HEK293 (cell line): ENCODE measurements around the gene SORD.
"Not testable (repeated sequence)": the region's sequence is repeated elsewhere in the genome, so short reads cannot be mapped to it uniquely, and the experiment has no call there.

Experiments
- CTCF ChIA-PET: fragments of 350-600 bp; formaldehyde crosslinking; extraction: SDS; loops from one replicate; lab custom pipeline; 2021; ENCODE audit warnings: antibody characterized with exemption; lab: Yijun Ruan, JAX
- POLR2A ChIA-PET: fragments of 300-600 bp; formaldehyde crosslinking; extraction: SDS; loops from one replicate; lab custom pipeline; 2020; ENCODE audit warnings: antibody characterized with exemption, inconsistent platforms; lab: Yijun Ruan, JAX
- H3K27ac ChIP-seq: fragments of 200-500 bp; sonication (Bioruptor generic); 2 replicates; pipeline ENCODE4 v1.5.1; 2014; ENCODE audit warnings: low read depth, low read length, control low read depth, inconsistent platforms; ENCODE audit errors: extremely low read depth
- H3K36me3 ChIP-seq, 2 experiments: fragments of 200-500 bp in 1 of 2; sonication (Bioruptor generic) in 1 of 2; 1 replicate in 1 of 2; 2 replicates in 1 of 2; pipeline ENCODE4 v1.5.1; 2014 to 2017; ENCODE audit warnings: inconsistent platforms in 2 of 2, low read length in 2 of 2; ENCODE audit not compliant: control insufficient read depth in 2 of 2, insufficient read depth in 1 of 2
- H3K4me1 ChIP-seq: fragments of 200-500 bp; sonication (Bioruptor generic); 2 replicates; pipeline ENCODE4 v1.5.1; 2014; ENCODE audit warnings: mild to moderate bottlenecking, low read length, inconsistent platforms; ENCODE audit not compliant: control insufficient read depth, insufficient read depth
- H3K4me3 ChIP-seq: 2 replicates; pipeline ENCODE4 v1.5.1; 2011; ENCODE audit warnings: low read depth, mild to moderate bottlenecking, control low read depth, low read length, moderate library complexity
- H3K9me3 ChIP-seq: fragments of 200-500 bp; sonication (Bioruptor generic); 2 replicates; pipeline ENCODE4 v1.5.1; 2014; ENCODE audit warnings: low read depth, low read length, inconsistent platforms; ENCODE audit not compliant: control insufficient read depth, insufficient read depth
- FEZF1 ChIP-seq: fragments of 450-650 bp; formaldehyde crosslinking; IDR thresholded peaks from 2 replicates; pipeline ENCODE4 v1.5.1; 2016; ENCODE audit warnings: missing biosample characterization, missing genetic modification characterization
- OSR2 ChIP-seq: fragments of 450-650 bp; formaldehyde crosslinking; IDR thresholded peaks from 2 replicates; pipeline ENCODE4 v1.5.1; 2016; ENCODE audit warnings: missing biosample characterization, missing genetic modification characterization
- ZNF146 ChIP-seq: fragments of 450-650 bp; formaldehyde crosslinking; IDR thresholded peaks from 2 replicates; pipeline ENCODE4 v1.5.1; 2016; ENCODE audit warnings: missing biosample characterization, missing genetic modification characterization
- ZNF302 ChIP-seq: fragments of 450-650 bp; formaldehyde crosslinking; IDR thresholded peaks from 2 replicates; pipeline ENCODE4 v1.5.1; 2016; ENCODE audit warnings: missing biosample characterization, missing genetic modification characterization, low read depth
- ZNF423 ChIP-seq: fragments of 450-650 bp; formaldehyde crosslinking; IDR thresholded peaks from 2 replicates; pipeline ENCODE4 v1.5.1; 2016; ENCODE audit warnings: missing biosample characterization, missing genetic modification characterization

The SORD gene

DNA sequence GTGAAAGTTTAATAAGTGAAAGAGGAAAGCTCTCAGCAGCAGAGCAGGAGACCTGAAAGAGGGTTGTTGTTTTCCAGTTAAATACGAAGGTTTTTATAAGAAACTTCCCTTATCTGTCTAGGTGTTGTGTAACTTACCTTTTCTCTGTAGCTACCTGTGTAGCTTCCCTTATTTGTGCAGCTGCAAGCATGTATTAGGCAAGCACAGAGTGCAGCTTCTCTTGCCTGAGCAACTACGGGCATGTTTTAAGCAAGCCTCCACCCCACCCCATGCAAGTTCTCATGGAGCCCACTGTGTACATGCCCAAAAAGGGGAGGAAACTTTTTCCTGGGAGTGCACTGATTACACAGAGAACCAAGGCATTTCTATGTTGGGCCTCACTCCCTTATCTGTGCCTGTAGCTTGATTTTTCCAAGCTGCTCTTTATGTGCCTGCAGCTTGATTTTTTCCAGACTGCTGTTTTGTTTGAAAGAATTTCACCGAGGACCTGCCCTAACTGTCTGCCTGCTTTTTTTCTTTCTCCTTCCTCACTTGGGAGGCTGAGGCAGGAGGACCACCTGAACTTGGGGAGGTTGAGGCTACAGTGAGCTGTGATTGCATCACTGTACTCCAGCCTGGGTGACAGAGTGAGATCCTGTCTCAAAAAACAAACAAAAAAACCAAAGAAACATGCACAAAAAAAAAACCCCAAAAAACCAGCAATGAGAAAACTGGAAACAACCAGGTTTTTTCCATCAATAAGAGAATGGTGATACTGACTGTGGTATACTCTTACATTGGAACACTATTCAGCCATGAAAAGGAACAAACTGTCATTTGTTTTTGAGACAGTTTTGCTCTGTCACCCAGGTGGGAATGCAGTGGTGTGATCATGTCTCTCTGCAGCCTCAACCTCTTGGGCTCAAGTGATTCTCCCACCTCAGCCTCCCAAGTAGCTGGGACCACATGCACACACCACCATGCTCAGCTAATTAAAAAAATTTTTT is 36.0 kb downstream of the SORD start:
- peak; percentile 58 for TF ChIP-seq ZNF146 (tag by site-specific recombination)
- H3K27ac ChIP-seq, H3K36me3 ChIP-seq, H3K9me3 ChIP-seq, POLR2A ChIA-PET, CTCF ChIA-PET, H3K4me1 ChIP-seq, H3K4me3 ChIP-seq: not testable (repeated sequence)

DNA sequence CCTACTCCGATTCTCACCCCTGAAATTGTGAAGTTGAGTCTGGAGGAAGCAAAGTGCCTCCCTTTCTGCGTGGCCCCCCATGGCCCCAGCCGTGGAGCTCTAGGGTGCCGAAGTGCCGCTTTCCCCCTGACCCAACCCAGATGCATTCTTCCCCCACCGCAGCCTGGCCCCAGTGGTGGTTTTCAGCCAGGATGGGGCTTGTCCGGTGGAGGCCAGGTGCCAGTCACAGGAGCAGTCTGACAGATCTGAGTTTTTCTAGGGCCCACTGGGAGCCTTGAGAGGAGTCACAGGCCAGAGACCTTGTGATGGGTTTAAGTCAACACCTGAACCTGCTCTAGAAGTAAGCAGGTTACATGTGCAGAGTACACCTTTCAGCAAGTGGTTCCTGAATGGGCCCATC is 39.3 kb downstream of the SORD start:
- H3K9me3 ChIP-seq, CTCF ChIA-PET, H3K4me1 ChIP-seq, H3K4me3 ChIP-seq, POLR2A ChIA-PET, H3K36me3 ChIP-seq, H3K27ac ChIP-seq: not testable (repeated sequence)

DNA sequence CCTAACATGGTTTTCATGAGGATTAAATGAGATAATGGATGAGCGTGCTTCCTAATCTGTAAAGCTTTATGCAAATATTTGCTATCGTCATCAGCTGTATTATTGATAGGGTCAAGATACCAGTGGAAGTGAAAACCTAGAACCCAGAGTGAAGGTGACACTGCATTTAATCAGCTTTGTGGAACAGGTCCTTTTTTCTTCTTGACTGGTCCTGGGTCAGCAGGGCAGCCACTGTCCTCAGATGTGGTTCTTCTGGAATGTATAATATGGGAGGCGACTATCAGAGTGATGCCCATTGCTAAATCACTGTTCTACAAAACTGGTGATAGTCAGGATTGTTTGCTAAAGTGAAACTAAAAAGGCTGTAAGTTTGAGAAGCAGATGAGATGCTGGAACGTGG is 41.4 kb downstream of the SORD start:
- peaks cover 0 to 11% of the 10 kb centered on the region in 2 experiments; a peak in 1 of 3 replicates for H3K36me3 ChIP-seq
- no peaks in the 10 kb centered on the region for H3K9me3 ChIP-seq
- POLR2A ChIA-PET = no interaction called here
- CTCF ChIA-PET = interaction anchor here (1.3 kb wide), 1 partner anchor 54 kb away, joined by 5 read pairs; no protein-coding TSS in a partner anchor
- no peaks in the 10 kb centered on the region for H3K4me1 ChIP-seq
- TF ChIP-seq ZNF423 (tag by site-specific recombination) = no peak
- no peak for TF ChIP-seq ZNF302
- no peak overlapping the region for H3K27ac ChIP-seq
- H3K4me3 ChIP-seq = no peak overlapping the region

DNA sequence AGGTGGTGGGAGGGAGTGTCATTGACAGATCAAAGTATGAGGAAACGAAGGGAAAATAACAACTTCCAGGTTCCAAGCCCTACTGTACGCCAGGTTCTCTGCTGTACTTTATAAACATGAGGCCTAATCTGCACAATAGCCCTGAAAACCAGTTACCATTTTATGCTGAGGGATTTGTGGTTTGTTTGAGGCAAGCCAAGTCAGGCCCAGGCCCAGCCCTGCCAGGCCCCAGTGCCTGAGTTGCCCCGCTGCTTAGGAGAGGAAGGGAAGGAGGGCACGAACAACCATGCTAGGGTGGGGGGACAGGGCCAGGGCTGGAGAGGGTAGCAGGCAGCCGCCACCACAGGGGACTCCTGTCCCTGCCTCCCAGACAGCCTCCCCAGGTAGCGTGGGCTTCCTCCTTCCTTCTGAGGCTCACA is 47.0 kb downstream of the SORD start:
- CTCF ChIA-PET, H3K4me3 ChIP-seq, H3K9me3 ChIP-seq, POLR2A ChIA-PET, H3K27ac ChIP-seq, H3K4me1 ChIP-seq: not testable (repeated sequence)
- H3K36me3 ChIP-seq = peaks cover 0 to 18% of the 10 kb centered on the region in 2 experiments; a peak in 1 of 3 replicates

- CTCF ChIA-PET = not testable (repeated sequence)
These were observed 50.6 kb downstream of the SORD start for GRCh38 chr15:45073602-45074001.

GRCh38 chr15:45075440-45076320 is 52.7 kb downstream of the SORD start:
- POLR2A ChIA-PET, H3K4me3 ChIP-seq, H3K9me3 ChIP-seq, H3K4me1 ChIP-seq, H3K27ac ChIP-seq, CTCF ChIA-PET, H3K36me3 ChIP-seq: not testable (repeated sequence)

More at GRCh38 chr15:45073602-45074001, 50.6 kb downstream of the SORD start:
- H3K4me1 ChIP-seq, POLR2A ChIA-PET, H3K27ac ChIP-seq, H3K9me3 ChIP-seq, H3K4me3 ChIP-seq: not testable (repeated sequence)
- peaks cover 0 to 12% of the 10 kb centered on the region in 2 experiments; a peak in 1 of 3 replicates for H3K36me3 ChIP-seq

- TF ChIP-seq FEZF1 (tag by site-specific recombination) (peak; percentile 70), OSR2 (tag by site-specific recombination) (peak; percentile 39; the same call in 1 of the 2 replicates)
- TF ChIP-seq, all 188 proteins: peak for 2; not testable (repeated sequence) for 186
- H3K4me1 ChIP-seq, H3K4me3 ChIP-seq, H3K9me3 ChIP-seq, H3K36me3 ChIP-seq, POLR2A ChIA-PET, CTCF ChIA-PET, H3K27ac ChIP-seq: not testable (repeated sequence)
These were observed 54.4 kb downstream of the SORD start for GRCh38 chr15:45077391-45077790.

DNA sequence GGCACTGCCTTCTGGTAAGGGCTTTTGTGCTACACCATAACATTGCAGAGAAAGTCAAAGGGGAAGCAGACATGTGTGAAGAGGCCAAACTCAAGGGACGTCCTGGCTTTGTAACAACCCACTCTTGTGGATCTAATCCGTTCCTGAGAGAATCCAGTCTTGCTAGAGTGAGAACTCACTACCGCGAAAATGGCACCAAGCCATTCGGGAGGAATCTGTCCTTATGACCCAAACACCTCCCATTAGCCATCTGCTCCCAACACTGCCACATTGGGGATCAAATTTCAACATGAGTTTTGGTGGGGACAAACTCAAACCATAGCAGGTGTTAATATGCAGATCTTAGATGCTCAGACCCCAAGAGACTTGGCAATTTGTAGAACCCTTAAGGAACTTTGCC is 56.2 kb downstream of the SORD start:
- POLR2A ChIA-PET, CTCF ChIA-PET, H3K4me1 ChIP-seq, H3K9me3 ChIP-seq, H3K36me3 ChIP-seq, H3K4me3 ChIP-seq, H3K27ac ChIP-seq: not testable (repeated sequence)

DNA sequence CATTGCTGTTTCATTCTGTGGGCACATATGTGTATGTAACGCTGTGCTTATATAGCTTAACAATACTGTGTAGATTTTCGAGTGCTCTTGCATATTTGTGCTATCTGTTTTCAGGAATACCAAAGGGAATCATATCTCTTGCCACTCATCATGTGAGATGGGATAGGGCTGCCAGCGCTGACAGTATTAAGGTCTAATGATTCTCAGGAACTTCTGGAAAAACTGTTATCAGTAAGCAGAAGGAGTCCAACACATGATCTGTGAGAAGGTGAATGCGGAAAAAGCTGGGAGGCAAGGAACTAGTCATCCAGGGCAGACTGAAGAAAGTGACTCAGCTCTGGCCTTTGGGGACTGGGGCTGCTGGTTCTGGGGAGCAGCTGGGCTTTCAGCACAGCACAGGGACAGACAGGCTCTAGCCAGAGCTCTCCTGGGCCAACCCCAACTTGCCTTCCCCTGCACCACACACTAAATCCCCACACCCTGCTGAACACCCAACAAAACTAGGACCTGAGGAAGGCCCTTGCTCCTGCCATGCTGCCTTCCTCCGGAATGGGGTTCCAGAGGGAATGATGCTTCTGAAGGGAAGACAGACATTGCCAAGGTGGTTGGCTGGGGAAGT is 56.7 kb downstream of the SORD start:
- H3K4me1 ChIP-seq, CTCF ChIA-PET, H3K4me3 ChIP-seq, H3K27ac ChIP-seq, POLR2A ChIA-PET, H3K36me3 ChIP-seq, H3K9me3 ChIP-seq: not testable (repeated sequence)
